ENCODE measurements around the gene TMEM106B.

TMEM106B gene

DNA sequence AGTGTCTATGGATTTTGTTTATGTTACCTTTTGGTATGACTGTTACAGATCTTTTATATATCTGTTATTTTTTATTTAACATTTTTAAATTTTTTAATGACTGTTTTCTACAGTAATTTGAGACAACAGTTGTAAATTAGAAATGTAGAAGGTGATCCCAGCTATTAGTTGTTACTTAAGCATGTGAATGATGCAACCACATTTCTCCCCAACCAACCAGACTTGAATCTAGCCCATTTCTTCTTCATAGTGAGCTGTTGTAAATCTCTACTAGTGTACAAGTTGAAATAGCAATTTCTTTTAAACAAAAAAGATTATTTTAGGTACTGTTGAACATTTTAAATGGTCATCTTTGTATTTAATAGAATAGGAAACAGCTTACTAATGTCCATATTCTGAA is 18.0 kb downstream of the TMEM106B start:
- DNase-seq, result no peak

DNA sequence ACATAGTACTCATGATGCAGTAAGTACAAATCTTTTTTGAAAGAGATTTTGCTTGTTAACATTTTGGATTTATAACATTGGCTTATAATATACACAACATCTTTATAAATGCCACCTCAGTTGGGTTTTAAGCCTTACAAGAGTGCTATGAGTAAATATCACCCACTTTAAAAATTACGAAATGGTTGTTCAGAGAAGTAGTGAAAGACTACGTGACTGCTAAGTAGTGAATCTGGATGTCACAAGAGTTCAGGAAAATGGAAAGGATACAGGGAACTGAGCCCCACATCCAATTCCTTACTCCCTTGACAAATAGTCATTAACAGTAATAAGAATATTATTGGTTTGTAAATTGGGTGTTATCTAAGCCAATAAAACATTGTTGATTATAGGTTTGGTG is 20.0 kb downstream of the TMEM106B start:
- DNase-seq, result no peak

DNA sequence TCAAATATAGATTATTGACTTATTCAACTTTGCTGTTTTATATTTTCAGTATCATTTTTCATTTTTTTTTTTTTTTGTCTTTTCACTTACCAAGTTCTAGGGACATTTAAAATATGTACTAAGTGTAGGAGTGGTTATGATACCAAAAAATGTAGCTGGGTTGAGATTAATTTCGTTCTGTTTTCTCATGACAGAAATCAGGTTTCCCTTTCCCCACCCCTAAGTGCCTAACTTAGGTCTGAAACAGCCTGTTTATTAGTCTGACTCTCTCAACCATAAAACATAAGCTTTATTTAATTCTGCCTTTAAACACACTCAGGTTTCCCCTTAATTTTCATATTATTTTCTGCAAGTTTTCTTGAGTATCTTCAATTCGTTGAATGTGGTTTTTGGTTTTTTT is 22.1 kb downstream of the TMEM106B start:
- DNase-seq, result no peak

DNA sequence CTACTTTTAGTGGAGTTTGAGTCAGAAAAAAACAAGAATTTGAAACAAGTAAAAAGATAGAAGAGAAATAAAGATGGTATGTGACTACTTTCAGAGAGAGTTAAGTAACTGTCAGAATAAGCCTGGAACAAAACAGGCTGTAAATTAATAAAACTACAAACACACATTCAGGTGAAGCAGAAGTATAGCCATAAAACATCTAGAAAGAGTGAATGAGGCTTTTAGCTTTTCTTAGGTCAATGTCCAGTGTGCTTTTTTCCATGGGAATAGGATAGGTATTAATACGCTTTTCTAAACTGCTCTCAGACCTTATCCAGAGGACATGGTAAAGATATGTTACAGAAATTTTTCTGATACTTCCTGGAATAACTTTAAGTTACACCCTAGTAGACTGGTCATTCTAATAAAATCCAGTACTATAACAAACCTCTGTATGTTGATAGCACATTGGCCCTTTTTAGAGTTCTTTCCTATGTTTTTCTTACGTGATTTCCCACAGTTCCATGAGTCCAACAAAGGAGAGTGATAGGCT is 23.3 kb downstream of the TMEM106B start:
- no peak for DNase-seq

DNA sequence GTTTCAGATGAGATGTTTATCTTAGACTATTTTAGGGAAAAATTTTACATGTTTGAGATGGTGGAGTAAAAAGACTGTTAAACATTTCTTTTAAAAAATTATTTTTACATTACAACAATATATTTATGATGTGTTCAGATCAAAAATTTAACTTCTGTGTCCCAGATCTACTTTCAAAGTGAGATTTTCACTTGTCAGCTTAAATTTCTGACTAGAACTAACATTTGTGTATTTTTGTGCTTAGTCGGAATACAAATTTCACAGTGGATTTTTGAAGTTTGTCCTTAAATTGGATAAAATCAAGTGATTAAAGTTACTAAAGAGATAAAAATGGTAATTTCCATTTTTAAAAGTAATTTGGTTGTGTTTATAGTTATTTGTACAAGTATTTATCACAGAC is 24.9 kb downstream of the TMEM106B start:
- DNase-seq, result no peak

DNA sequence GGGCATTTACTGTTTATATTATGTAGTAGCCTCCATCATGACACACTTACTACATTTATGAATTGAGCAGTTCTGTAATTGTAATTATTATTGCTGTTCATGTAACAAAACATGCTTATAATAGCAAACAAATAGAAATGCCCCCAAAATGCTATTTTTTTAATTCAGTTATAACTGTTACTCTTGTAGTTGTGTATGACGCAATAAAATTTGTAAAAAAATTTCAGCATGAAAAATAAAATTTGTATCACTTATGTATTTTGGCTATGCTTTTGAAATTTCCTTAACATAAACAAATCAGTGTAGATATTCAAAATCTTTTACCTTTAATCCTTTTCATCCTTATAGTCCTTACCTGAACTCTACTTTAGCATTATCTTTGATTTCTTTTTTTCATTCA is 25.9 kb downstream of the TMEM106B start:
- DNase-seq, result no peak

DNA sequence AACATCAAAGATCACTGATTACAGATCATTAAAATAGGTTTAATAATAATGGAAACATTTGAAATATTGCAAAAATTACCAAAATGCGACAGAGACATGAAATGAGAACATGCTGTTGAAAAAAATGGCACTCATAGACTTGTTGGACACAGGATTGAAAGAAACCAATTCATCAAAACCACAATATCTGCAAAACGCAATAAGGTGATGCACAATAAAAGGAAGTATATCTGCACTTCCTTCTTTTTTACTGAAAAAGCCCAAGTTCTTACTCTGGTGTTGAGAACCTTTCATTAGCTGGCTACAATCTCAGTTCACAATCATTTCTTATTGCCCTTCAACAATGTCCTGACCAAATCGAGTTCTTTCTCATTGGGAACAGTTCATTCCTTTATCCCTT is 28.7 kb downstream of the TMEM106B start:
- peak in 1 of 3 donors; percentile 14 for DNase-seq

DNA sequence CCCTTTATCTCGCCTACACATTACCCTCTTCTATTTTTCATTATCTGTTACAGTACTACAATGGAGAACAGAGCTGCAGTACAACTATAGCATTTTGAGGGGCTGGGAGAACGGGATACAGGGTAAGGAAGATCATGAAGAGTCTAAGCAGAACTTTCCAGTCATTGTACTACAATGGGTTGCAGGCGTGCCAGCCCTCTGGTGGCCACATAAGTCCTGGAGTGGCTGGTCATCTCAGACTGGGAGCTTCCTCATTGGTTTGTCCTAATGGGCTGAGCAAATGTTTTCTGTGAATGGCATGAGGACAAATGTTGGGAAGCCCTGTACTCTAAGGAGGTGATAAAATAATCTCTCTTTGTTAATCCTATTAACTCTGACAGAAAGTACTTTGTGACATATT is 33.0 kb downstream of the TMEM106B start:
- peak; percentile 25 to 44 (median 29) for DNase-seq

DNA sequence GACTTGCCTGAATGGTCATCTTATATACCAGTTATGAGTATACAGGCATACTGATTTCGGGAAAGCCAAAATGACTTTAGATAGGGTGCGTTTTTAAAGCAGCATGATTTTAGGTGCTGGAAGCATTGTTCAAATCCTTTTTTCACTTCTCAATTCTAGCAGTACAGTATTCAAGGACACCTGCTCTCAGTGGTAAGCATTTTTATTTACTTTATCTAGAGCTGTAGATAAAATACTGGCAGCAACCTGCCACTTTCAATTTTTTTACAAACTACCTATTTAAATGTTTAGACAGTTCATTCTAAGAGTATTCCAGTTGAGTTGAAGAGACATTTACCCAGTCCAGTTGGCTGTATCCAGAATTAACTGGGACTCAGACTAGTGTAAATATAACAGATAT is 33.6 kb downstream of the TMEM106B start:
- DNase-seq, result no peak

DNA sequence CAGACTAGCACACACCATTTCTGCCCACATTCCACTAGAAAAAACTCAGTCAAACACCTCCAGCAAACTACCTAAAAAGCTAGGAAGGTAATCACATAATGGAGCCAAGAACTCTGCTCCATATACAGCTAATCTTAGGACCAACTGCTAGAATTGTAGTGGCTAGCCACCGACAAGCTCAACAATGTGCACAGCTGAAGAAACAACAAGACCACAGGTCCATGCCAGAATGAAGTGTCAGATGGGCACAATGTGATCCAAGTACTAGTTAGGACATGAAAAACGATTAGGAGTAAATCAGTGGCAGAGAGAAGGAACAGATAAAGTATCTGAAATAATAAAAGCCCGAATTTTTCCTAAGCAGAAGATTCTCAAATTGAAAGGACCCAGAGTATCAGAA is 38.6 kb downstream of the TMEM106B start:
- DNase-seq, result no peak

DNA sequence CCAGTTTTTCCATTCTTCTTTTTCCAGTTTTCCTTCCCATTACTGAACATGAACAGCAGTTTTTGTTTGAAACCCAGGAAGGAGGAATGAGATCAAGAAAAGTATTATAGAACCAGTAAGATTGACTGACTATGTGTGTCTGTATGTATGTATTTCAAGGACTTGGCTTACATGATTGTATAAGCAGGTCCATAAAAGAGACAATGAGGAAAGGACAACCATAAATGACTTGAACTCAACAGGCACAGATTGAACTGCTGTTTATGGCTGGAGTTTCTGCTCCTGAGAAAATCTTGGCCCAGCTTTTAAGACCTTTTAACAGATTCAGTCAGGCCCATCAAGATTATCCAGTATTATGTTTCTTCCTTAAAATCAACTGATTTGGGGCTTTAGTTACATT is 39.1 kb downstream of the TMEM106B start:
- DNase-seq, result no peak

DNA sequence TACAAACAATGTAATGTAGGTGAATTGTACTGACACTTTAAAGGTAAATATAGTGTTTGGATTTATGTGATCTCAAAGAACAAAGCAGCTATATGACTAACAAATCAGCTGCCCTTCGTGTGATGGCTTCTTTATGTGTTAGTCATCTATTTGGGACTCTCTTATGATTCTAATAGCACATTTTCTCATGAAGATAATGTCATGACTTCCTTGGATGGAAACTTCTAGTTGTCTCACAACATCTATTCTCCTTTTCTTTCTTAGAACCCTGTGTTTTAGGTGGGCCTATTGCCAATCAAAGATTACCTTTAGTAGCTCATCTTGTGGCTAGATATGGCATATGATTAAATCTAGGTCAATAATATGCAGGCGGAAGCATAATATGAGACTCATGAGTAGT is 45.0 kb downstream of the TMEM106B start:
- peak; percentile 3 to 49 (median 14) for DNase-seq

DNA sequence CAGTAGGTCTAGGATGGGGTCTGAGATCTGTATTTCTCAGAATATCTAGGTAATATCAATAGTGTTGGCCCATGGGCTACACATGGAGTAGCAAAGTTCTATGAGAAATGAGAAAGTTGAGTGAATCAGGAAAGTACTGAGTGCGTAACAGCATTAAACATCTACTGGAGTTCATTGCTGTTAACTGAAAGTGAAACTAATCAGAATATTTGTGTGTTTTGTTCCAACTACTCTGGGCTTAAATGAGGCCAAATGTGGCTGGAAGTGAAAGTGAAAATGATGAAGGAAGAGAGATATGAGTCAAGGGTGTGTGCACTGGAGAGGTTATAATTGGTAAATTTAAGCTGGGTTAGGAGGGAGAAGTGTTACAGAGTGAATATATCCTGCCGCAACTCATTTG is 46.5 kb downstream of the TMEM106B start:
- peak; percentile 69 to 93 (median 74) for DNase-seq

DNA sequence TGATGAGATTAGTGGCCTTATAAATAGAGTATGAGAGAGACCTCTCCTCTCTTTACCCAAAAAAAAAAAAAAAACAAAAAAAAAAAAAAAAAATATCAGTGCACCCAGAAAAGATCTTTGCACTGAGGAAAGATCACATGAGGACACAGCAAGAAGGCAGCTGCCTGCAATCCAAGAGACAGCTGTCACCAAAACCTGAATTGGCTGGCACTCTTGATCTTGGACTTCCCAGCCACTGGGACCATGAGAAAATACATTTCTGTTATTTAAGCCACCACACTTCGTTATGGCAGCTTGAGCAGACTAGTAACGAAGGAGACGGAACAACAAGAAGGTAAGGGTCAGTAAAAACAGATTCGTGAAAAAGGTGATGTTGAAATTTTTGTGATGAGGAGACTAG is 47.0 kb downstream of the TMEM106B start:
- no peak for DNase-seq

DNA sequence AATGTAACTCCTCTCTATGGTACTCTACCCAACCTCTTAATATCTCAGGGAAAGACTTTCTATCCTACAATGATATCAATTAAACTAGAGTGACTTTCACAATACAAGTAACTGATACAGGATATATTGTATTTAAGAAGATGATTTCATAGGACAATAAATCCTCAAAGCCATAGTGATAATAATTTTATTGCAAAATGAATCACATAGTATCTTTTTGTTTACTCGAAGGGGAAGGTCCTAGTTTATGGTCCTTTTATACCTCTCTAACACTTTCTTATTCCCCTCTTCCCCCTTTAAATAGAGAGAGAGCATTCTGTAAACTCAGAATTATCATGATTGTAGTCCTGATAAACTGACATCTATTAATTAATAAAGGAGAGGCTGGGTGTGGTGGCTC is 56.4 kb downstream of the TMEM106B start:
- no peak for DNase-seq

DNA sequence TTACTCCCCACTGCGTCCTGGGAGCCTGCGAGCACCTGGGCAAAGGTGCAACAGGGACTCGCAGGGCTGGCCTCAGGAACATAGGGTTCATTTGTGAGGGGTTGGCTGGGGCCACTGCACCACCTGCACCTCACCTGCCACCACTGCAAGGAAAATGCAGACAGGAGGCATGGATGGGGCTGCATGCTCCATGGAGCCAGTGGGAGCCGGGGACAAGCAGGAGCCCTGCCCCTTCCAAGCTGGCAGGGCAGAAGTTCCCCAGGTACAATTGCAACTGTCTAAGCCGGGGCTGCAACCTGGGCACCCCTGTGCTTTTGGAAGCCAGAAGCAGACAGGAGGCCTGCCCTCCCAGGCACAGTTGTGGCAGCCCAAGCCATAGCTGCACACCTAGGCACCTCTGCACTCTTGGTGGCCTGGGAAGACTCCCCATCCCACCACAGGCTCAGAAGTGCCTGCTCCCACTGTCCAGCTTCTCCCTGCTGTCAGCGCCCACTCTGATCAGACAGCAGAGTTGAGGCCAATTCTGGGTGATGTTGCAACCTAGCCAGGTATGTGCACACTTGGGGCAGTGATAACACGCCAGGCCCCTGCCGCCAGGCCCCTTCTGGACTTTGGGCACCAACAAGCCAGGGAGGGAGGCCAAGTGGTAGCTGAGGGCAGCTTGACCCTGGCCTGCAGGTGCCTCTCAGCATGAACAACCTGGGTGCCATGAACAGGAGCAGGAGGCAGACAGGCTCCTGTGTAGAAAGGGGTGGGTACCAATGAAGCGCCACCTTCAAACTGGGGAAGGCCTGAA is 58.2 kb downstream of the TMEM106B start:
- DNase-seq, result no peak

DNA sequence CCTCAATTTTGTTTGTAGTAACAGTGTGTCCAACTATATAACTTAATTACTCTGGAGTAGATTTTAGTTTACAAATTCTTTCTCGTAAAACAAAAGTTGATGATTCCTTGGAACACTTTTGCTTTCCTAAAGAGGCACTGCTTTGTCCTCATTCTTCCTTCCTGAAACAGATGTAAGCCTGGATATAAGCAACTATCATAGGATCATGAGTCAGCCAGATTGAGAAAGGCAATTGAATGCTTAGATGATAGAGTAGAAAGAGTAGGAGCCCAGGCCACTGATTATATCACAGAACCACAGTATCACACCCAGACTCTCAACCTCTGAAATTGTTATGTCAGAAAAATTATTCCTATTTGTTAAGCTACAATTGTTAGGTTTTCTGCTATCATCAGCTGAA is 69.9 kb downstream of the TMEM106B start:
- DNase-seq, result peak; percentile 34 to 43 (median 36)

DNA sequence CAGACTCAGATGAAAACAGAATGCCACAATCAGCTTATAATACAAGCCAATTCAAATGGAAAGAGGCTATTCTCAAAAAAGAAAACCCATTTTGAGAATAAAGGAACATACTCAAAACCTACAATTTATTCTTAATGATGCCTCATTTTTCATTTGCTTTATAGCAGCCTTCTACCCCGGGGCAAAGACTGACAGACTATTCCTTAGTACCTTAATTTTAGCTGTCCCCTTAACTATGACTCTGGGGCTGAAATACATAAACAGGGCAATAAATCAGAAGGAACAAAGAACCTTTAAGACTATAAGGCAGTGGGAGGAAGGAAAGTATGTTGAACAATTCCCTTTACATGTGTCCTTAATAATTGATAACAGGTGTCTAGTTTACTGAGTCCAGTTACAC is 76.8 kb downstream of the TMEM106B start:
- no peak for DNase-seq

DNA sequence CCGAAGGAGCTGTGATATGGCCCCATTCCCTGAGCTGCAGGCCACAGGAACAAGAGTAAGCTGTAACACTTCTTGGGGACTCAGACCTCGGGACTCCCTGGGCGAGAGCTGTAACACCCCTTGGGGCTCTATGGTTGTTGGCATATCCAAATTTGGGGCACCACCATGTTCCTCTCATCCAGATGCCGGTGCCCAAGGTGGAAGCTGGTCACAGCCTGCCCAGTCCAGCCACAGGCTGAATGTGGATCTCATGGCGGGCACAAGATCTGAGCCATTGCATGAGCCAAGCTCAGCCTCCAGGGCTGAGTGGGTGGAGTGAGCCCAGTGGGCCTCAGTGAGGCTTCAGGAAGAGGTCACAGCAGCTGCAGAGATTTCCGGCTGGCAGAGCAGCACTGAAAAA is 78.9 kb downstream of the TMEM106B start:
- DNase-seq, result no peak

DNA sequence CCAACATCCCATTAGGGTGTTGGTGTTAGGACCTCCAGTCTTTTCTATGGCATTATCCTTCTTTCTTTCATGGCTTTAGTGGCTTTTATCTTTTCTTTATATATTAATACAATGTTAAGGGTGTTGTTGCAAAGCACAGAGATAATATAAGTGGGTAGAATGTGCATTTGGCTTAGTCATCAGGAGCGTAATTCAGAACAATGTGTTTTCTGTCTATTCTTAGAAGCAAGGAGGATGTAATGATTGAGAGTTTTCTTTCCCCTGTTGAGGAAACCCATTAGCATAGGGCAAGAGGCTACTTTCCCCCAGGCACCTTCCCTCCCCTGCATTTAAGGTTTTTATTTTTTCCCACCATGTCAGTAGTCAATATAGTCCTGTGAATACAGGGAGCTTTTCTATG is 79.7 kb downstream of the TMEM106B start:
- DNase-seq, result no peak

DNA sequence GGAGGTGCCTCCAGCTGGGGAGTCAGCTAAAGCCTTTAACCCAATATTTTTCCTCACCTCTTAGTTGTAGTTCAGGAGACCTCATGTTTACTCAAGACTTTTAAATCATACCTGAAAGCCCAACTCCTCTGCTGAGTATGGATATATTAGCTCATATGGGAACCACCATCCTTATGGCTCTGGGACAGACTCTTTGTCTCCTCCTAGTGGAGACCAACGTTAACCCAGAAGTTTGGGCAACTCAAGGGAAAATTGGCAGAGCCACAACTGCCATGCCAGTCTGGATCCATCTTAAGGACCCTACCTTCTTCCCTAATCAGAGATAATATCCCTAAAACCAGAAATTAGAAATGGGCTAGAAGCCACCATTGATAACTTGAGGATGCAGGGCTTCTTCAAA is 80.8 kb downstream of the TMEM106B start:
- DNase-seq, result peak in 2 of 3 donors; percentile 6 to 8

All from suppressor macrophage treated with lipopolysaccharide for 1 hour (primary cell).